Endothelial cell of umbilical vein (primary cell): ENCODE measurements around the gene APC2. TPM values are rescaled to one million over a fixed set of nuclear protein-coding genes. Genes with fewer than 3 reads are reported as not detected.

Experiments
- BruUV-seq: library from RNA; stranded (reverse); fragments of 400-500 nt; replicated peaks from 2 replicates; lab custom pipeline; 2021; lab: Mats Ljungman, UMichigan
- CTCF ChIA-PET: fragments of 300-600, 350-600 bp; sonication (Branson Sonifier 250); formaldehyde crosslinking; loops from one replicate; lab custom pipeline; 2021; ENCODE audit warnings: antibody characterized with exemption, inconsistent platforms; lab: Charles Lee
- POLR2A ChIA-PET: fragments of 300-600, 350-600 bp; sonication (Branson Sonifier 250); formaldehyde crosslinking; loops from one replicate; lab custom pipeline; 2021; ENCODE audit warnings: antibody characterized with exemption, inconsistent platforms; lab: Charles Lee
- DNase-seq: peaks from one replicate; pipeline ENCODE4 v3.0.0-alpha.2; 2011; ENCODE audit warnings: low read depth, low spot score
- FAIRE-seq: peaks from 2 replicates; lab custom pipeline; 2011; peaks lifted over from hg19 to GRCh38; lab: Jason Lieb, UNC
- H2AFZ ChIP-seq: 2 replicates; pipeline ENCODE4 v1.6.0; 2012; ENCODE audit warnings: low read depth, low read length, control low read depth, inconsistent platforms
- H3K27ac ChIP-seq: 2 replicates; pipeline ENCODE4 v1.5.1; 2011; ENCODE audit warnings: low read depth, mild to moderate bottlenecking, control low read depth, low read length, moderate library complexity; ENCODE audit not compliant: insufficient read depth
- H3K27me3 ChIP-seq, 2 experiments: 2 replicates each; pipeline versions ENCODE4 v1.6.0 to v1.6.1; 2011; ENCODE audit warnings: low read length in 2 of 2, mixed read lengths in 1 of 2; ENCODE audit not compliant: control insufficient read depth in 2 of 2, insufficient read depth in 2 of 2
- H3K36me3 ChIP-seq, 2 experiments: 2 replicates in 1 of 2; 3 replicates in 1 of 2; pipeline ENCODE4 v1.5.1; 2011; ENCODE audit warnings: low read length in 2 of 2, mild to moderate bottlenecking in 1 of 2, moderate library complexity in 1 of 2; ENCODE audit not compliant: control insufficient read depth in 2 of 2, insufficient read depth in 2 of 2; ENCODE audit errors: extremely low read depth in 1 of 2
- H3K4me1 ChIP-seq: 3 replicates; pipeline ENCODE4 v1.5.1; 2011; ENCODE audit warnings: mild to moderate bottlenecking, low read length; ENCODE audit not compliant: control insufficient read depth, insufficient read depth; ENCODE audit errors: extremely low read depth
- H3K4me2 ChIP-seq: 2 replicates; pipeline ENCODE4 v1.6.1; 2011; ENCODE audit warnings: low read length, control low read depth, mixed read lengths; ENCODE audit not compliant: insufficient read depth
- H3K4me3 ChIP-seq, 3 experiments: fragments of 200-600 bp in 1 of 3; sonication (generic), shearing (Covaris generic) in 1 of 3; replicated peaks in 1 of 3; 2 replicates each; pipeline ENCODE4 v1.5.1; 2011 to 2016; ENCODE audit warnings: control low read depth in 3 of 3, low read length in 3 of 3, mild to moderate bottlenecking in 2 of 3, inconsistent platforms in 1 of 3, low read depth in 1 of 3, moderate library complexity in 1 of 3; ENCODE audit not compliant: insufficient read depth in 1 of 3
- H3K79me2 ChIP-seq: 2 replicates; pipeline ENCODE4 v1.6.0; 2012; ENCODE audit warnings: low read length, inconsistent platforms; ENCODE audit not compliant: control insufficient read depth, insufficient read depth
- H3K9ac ChIP-seq: replicated peaks from 2 replicates; pipeline ENCODE3; 2011; ENCODE audit warnings: low read length, control low read depth; ENCODE audit not compliant: insufficient read depth; ENCODE audit errors: extremely low read depth
- H3K9me1 ChIP-seq: replicated peaks from 3 replicates; pipeline ENCODE4 v1.6.0; 2011; ENCODE audit warnings: mild to moderate bottlenecking, low read length; ENCODE audit not compliant: control insufficient read depth, insufficient read depth; ENCODE audit errors: extremely low read depth
- H3K9me3 ChIP-seq: replicated peaks from 2 replicates; pipeline ENCODE4 v1.5.1; 2012; ENCODE audit warnings: low read length, inconsistent platforms; ENCODE audit not compliant: control insufficient read depth, insufficient read depth
- H4K20me1 ChIP-seq: replicated peaks from 2 replicates; pipeline ENCODE3; 2011; ENCODE audit warnings: mild to moderate bottlenecking, low read length; ENCODE audit not compliant: control insufficient read depth, insufficient read depth; ENCODE audit errors: extremely low read depth
- CTCF ChIP-seq, 2 donors: IDR thresholded peaks; 1 replicate in 1 of 2; 2 replicates in 1 of 2; pipeline ENCODE4 v1.5.1; 2011; ENCODE audit warnings: low read length in 2 of 2, mild to moderate bottlenecking in 2 of 2, moderate library complexity in 2 of 2, control low read depth in 1 of 2, inconsistent platforms in 1 of 2, low read depth in 1 of 2; ENCODE audit not compliant: insufficient read depth in 1 of 2; ENCODE audit errors: extremely low read depth in 1 of 2
- EZH2 ChIP-seq: IDR thresholded peaks from 2 replicates; pipeline ENCODE4 v1.6.1; 2012; ENCODE audit warnings: borderline replicate concordance, low read depth, mild to moderate bottlenecking, moderate library complexity, low read length, inconsistent platforms; ENCODE audit not compliant: severe bottlenecking
- GATA2 ChIP-seq: IDR thresholded peaks from 2 replicates; pipeline ENCODE4 v1.7.0; 2011; ENCODE audit warnings: low read depth, mild to moderate bottlenecking, moderate library complexity, mixed read lengths, low read length; ENCODE audit not compliant: insufficient read length, insufficient read depth
- MYC ChIP-seq: IDR thresholded peaks from one replicate; pipeline ENCODE4 v1.6.1; 2011; ENCODE audit warnings: mild to moderate bottlenecking, low read depth, low read length
- POLR2A ChIP-seq: IDR thresholded peaks from 2 replicates; pipeline ENCODE4 v1.6.1; 2012; ENCODE audit warnings: low read depth, mild to moderate bottlenecking, control low read depth, low read length
- dilution Hi-C: fragments of 300-500 bp; cut with MboI; formaldehyde crosslinking; loops from one replicate; pipeline ENCODE4 v1.15.0; 2019; ENCODE audit warnings: low sequenced_read_pairs; ENCODE audit not compliant: extremely low pct_ligation_motif_present
- intact Hi-C: fragments of 100-400 bp; cut with micrococcal nuclease; formaldehyde crosslinking; loops from one replicate; pipeline ENCODE4 v1.10.0; 2022
- polyA plus RNA-seq, 4 experiments: library from polyadenylated mRNA; depleted of rRNA in 3 of 4; stranded (reverse) in 3 of 4; unstranded in 1 of 4; fragments of >200 nt; gene quantifications; 2 replicates each; pipeline versions ENCODE4 v1.2.1 to v1.2.3, GENCODE V29; 2011 to 2012; ENCODE audit warnings: missing spikeins in 1 of 4
- total RNA-seq: library from RNA; stranded (reverse); gene quantifications from 2 replicates; pipeline ENCODE4 v1.2.3, GENCODE V29; 2021

APC2 gene
- total and polyA plus RNA-seq, 2 donors (not counting 3 experiments of a cell fraction or from before 2014, with no cell fraction given), result 0.01 to 0.04 TPM

GRCh38 chr19:1514986-1515721 is 65.2 kb downstream of the APC2 start:
- dilution Hi-C loops, result no loop called here
- CTCF ChIA-PET, result interaction anchor here (0.6 to 1.3 kb wide), 6 partner anchors 20 to 235 kb away, joined by 3 to 5 read pairs (median 4); no protein-coding TSS in a partner anchor
- Histone ChIP-seq H3K27me3 (peaks cover 5 to 8% of the 10 kb centered on the region in 2 experiments), H4K20me1 (no peaks in the 10 kb centered on the region), H3K79me2 (no peaks in the 10 kb centered on the region), H3K9ac (no peak overlapping the region), H3K4me2 (no peak overlapping the region), H3K36me3 (no peaks in the 10 kb centered on the region), H3K27ac (no peak overlapping the region), H3K4me3 (no peak overlapping the region), H2AFZ (no peak overlapping the region), H3K4me1 (no peaks in the 10 kb centered on the region), H3K9me3 (no peaks in the 10 kb centered on the region), H3K9me1 (no peaks in the 10 kb centered on the region)
- BruUV-seq, result no TSS peak
- POLR2A ChIA-PET, result interaction anchor here (0.6 kb wide), 1 partner anchor 24 kb away, joined by 9 read pairs; the partner anchor contains the start of gene REEP6
- no peak for TF ChIP-seq POLR2A
- TF ChIP-seq GATA2, result no peak
- no peak for TF ChIP-seq EZH2
- TF ChIP-seq MYC, result no peak
- no peak for TF ChIP-seq CTCF (IDR thresholded peaks at IDR 0.05; ENCODE audit: extremely low read depth in 1 of 2, insufficient read depth in 1 of 2, low read depth in 1 of 2, low read length in 2 of 2)
- DNase-seq, result no peak
- no peak for FAIRE-seq
- intact Hi-C loops, result loop anchor here (5.0 kb wide), 1 partner anchor 233 kb away; no protein-coding TSS in a partner anchor
